GM19239 (cell line): ENCODE results near the gene H19.

Experiments used
- DNase-seq: peaks from one replicate; pipeline ENCODE4 v3.0.0; 2011; ENCODE audit warnings: low spot score; ENCODE audit not compliant: insufficient read length
- FAIRE-seq: peaks from 2 replicates; lab custom pipeline; 2011; peaks lifted over from hg19 to GRCh38; lab: Jason Lieb, UNC

The H19 gene

GRCh38 chr11:1949302-1949701, 48.3 kb downstream of the H19 start:
- DNase-seq (no peak), FAIRE-seq (no peak)

- DNase-seq = no peak
- no peak for FAIRE-seq
Measured at GRCh38 chr11:1948389-1948788, 49.3 kb downstream of the H19 start.

- no peak for DNase-seq
- FAIRE-seq = no peak
Measured at GRCh38 chr11:1947592-1948237, 49.9 kb downstream of the H19 start.

GRCh38 chr11:1946812-1947484, 50.7 kb downstream of the H19 start, which contains the start of gene MRPL23:
Gene MRPL23 (plus strand): TSS chr11:1947332. CDS start chr11:1947363, 31 bp downstream.
- FAIRE-seq (peak; percentile 26), DNase-seq (no peak)
